ENCODE measurements around the gene TOM1. TPM values are rescaled to one million over a fixed set of nuclear protein-coding genes. Genes with fewer than 3 reads are reported as not detected.
"Not testable (repeated sequence)": the region's sequence is repeated elsewhere in the genome, so short reads cannot be mapped to it uniquely, and the experiment has no call there.

Gene TOM1
- total RNA-seq, 2 experiments from 2014 or later = 211 to 219 TPM

- H3K4me1 Mint-ChIP-seq (ENCODE audit: low read depth) = no peaks in the 10 kb centered on the region
- TF ChIP-seq CTCF (IDR thresholded peaks at IDR 0.05) = no peak
- H3K27me3 ChIP-seq (ENCODE audit: control insufficient read depth in 1 of 2, insufficient read depth in 2 of 2, low read length in 2 of 2) = peaks cover 0 to 18% of the 10 kb centered on the region in 2 experiments
- ChIA-PET CTCF (interaction anchor here (0.7 to 1.1 kb wide), 2 partner anchors 13 to 32 kb away, joined by 4 read pairs; no protein-coding TSS in a partner anchor), POLR2A (no interaction called here)
- H3K4me3 Mint-ChIP-seq = no peak overlapping the region
- DNase-seq = no peak
- no peaks in the 10 kb centered on the region for H3K9me3 Mint-ChIP-seq
- no peak for ATAC-seq (ENCODE audit: poor library complexity)
- no peak overlapping the region for H3K4me3 ChIP-seq (ENCODE audit: low read length)
- no peaks in the 10 kb centered on the region for H3K4me1 ChIP-seq (ENCODE audit: insufficient read depth, low read length)
- no peak overlapping the region for H3K27ac Mint-ChIP-seq
- H3K9me3 ChIP-seq (ENCODE audit: control insufficient read depth in 1 of 2, insufficient read depth in 1 of 2, low read length in 2 of 2) = no peaks in the 10 kb centered on the region
- H3K27ac ChIP-seq (ENCODE audit: low read depth in 1 of 2, low read length in 2 of 2) = no peak overlapping the region
- H3K27me3 Mint-ChIP-seq = peaks cover 27% of the 10 kb centered on the region
- H3K36me3 ChIP-seq (ENCODE audit: insufficient read depth, low read length) = no peaks in the 10 kb centered on the region
- no peaks in the 10 kb centered on the region for H3K36me3 Mint-ChIP-seq (ENCODE audit: low read depth)
- intact Hi-C loops (cut with DNase I, micrococcal nuclease) = no loop called here
These were observed 63.9 kb downstream of the TOM1 start for GRCh38 chr22:35363566-35364086.

- H3K4me3 ChIP-seq (ENCODE audit: low read length); H3K4me1 ChIP-seq (ENCODE audit: insufficient read depth, low read length); intact Hi-C loops (cut with DNase I, micrococcal nuclease); H3K9me3 Mint-ChIP-seq; POLR2A ChIA-PET; H3K36me3 Mint-ChIP-seq (ENCODE audit: low read depth); H3K27ac ChIP-seq (ENCODE audit: low read depth in 1 of 2, low read length in 2 of 2); ATAC-seq (ENCODE audit: poor library complexity); H3K36me3 ChIP-seq (ENCODE audit: insufficient read depth, low read length); CTCF ChIA-PET; H3K9me3 ChIP-seq (ENCODE audit: control insufficient read depth in 1 of 2, insufficient read depth in 1 of 2, low read length in 2 of 2); H3K4me1 Mint-ChIP-seq (ENCODE audit: low read depth); H3K27ac Mint-ChIP-seq; H3K4me3 Mint-ChIP-seq: not testable (repeated sequence)
- peaks cover 0 to 21% of the 10 kb centered on the region in 2 experiments for H3K27me3 ChIP-seq (ENCODE audit: control insufficient read depth in 1 of 2, insufficient read depth in 2 of 2, low read length in 2 of 2)
- peak in 2 of 14 experiments; percentile 38 to 54 for DNase-seq
- H3K27me3 Mint-ChIP-seq = peaks cover 33% of the 10 kb centered on the region
These were observed 64.5 kb downstream of the TOM1 start for GRCh38 chr22:35364230-35364629.

GRCh38 chr22:35367331-35367886 lies 67.7 kb downstream of the TOM1 start:
- H3K36me3 Mint-ChIP-seq (ENCODE audit: low read depth) = peaks cover 4% of the 10 kb centered on the region
- ATAC-seq (ENCODE audit: poor library complexity) = no peak
- peak in 2 of 14 experiments; percentile 47 to 49 for DNase-seq

More at GRCh38 chr22:35367331-35367886, 67.7 kb downstream of the TOM1 start:
- TF ChIP-seq CTCF (IDR thresholded peaks at IDR 0.05) = no peak
- Mint-ChIP-seq H3K4me3 (no peak overlapping the region), H3K27me3 (peaks cover 55% of the 10 kb centered on the region), H3K27ac (no peak overlapping the region), H3K9me3 (no peaks in the 10 kb centered on the region), H3K4me1 (ENCODE audit: low read depth) (peaks cover 8% of the 10 kb centered on the region)
- Histone ChIP-seq H3K27me3 (ENCODE audit: control insufficient read depth in 1 of 2, insufficient read depth in 2 of 2, low read length in 2 of 2) (peaks cover 0 to 21% of the 10 kb centered on the region in 2 experiments), H3K36me3 (ENCODE audit: insufficient read depth, low read length) (no peaks in the 10 kb centered on the region), H3K9me3 (ENCODE audit: control insufficient read depth in 1 of 2, insufficient read depth in 1 of 2, low read length in 2 of 2) (no peaks in the 10 kb centered on the region), H3K4me3 (ENCODE audit: low read length) (no peak overlapping the region), H3K4me1 (ENCODE audit: insufficient read depth, low read length) (peaks cover 8% of the 10 kb centered on the region), H3K27ac (ENCODE audit: low read depth in 1 of 2, low read length in 2 of 2) (no peak overlapping the region)
- ChIA-PET CTCF (no interaction called here), POLR2A (no interaction called here)
- intact Hi-C loops (cut with DNase I, micrococcal nuclease) = no loop called here

Measured in CD4-positive, alpha-beta T cell (primary cell).